Measurements from ENCODE around the gene CXXC5.

- TF ChIP-seq CTCF (IDR thresholded peaks at IDR 0.05) (no peak), POLR2A (IDR thresholded peaks at IDR 0.05) (no peak)
Measured at GRCh38 chr5:139696167-139696893, 48.2 kb downstream of the CXXC5 start.
